Measurements from ENCODE around the gene KCNH2. TPM values are rescaled to one million over a fixed set of nuclear protein-coding genes. Genes with fewer than 3 reads are reported as not detected.
A peak's percentile ranks its signal among the peaks of the same experiment; 100 is the strongest.

Gene KCNH2
- total RNA-seq, 1 experiment from 2014 or later, result 1.5 TPM

GRCh38 chr7:150962553-150963399 is 15.3 kb downstream of the KCNH2 start:
- POLR2A ChIA-PET (ENCODE audit: low non-redundant PET), result no interaction called here
- peaks cover 9% of the 10 kb centered on the region for H3K27me3 ChIP-seq (replicated peaks; ENCODE audit: insufficient read depth, low read depth, low read length, poor library complexity)
- no TSS peak for BruUV-seq (replicated peaks)
- H3K36me3 ChIP-seq (ENCODE audit: insufficient read depth, low read length, poor library complexity, severe bottlenecking), result no peaks in the 10 kb centered on the region
- CTCF ChIA-PET, result interaction anchor here (0.6 to 1.6 kb wide), 6 partner anchors 14 to 422 kb away, joined by 3 to 7 read pairs (median 3); partner anchors contain the start of gene GBX1
- intact Hi-C loops (cut with micrococcal nuclease; ENCODE audit: unreplicated experiment), result loop anchor here (1.0 to 2.0 kb wide), 2 partner anchors 24 to 50 kb away; no protein-coding TSS in a partner anchor
- no peaks in the 10 kb centered on the region for H3K9me3 ChIP-seq (ENCODE audit: low read depth, low read length, poor library complexity, severe bottlenecking)
- H3K4me1 ChIP-seq (ENCODE audit: insufficient read depth, low read length, poor library complexity, severe bottlenecking), result peaks cover 8% of the 10 kb centered on the region
- peak; percentile 68 for DNase-seq (ENCODE audit: low spot score)
- TF ChIP-seq, protein P1, sequence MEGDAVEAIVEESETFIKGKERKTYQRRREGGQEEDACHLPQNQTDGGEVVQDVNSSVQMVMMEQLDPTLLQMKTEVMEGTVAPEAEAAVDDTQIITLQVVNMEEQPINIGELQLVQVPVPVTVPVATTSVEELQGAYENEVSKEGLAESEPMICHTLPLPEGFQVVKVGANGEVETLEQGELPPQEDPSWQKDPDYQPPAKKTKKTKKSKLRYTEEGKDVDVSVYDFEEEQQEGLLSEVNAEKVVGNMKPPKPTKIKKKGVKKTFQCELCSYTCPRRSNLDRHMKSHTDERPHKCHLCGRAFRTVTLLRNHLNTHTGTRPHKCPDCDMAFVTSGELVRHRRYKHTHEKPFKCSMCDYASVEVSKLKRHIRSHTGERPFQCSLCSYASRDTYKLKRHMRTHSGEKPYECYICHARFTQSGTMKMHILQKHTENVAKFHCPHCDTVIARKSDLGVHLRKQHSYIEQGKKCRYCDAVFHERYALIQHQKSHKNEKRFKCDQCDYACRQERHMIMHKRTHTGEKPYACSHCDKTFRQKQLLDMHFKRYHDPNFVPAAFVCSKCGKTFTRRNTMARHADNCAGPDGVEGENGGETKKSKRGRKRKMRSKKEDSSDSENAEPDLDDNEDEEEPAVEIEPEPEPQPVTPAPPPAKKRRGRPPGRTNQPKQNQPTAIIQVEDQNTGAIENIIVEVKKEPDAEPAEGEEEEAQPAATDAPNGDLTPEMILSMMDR (conservative IDR thresholded peaks at IDR 0.05; ENCODE audit: low read depth, low read length), result peak; percentile 95
- no peak for TF ChIP-seq EZH2 (IDR thresholded peaks at IDR 0.05; ENCODE audit: borderline replicate concordance, low read depth, low read length, poor library complexity, severe bottlenecking)
- no peak overlapping the region for H3K4me3 ChIP-seq (ENCODE audit: low read depth, low read length, poor library complexity, severe bottlenecking)
- H3K27ac ChIP-seq (ENCODE audit: low read depth, low read length, poor library complexity, severe bottlenecking), result no peak overlapping the region

DNA sequence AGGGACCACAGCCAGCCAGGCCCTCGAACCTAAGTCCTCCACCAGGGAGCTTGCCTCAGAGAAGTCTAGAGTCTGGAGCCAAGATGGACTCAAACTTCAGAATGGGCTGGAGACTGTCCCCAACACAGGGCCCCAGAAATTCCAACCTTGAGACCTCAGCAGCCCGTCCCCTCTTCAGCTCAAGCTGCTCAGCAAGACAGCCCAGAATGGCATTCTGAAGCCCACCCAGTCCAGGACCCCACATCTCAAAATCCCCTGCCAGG is 15.9 kb downstream of the KCNH2 start:
- no peak for DNase-seq (ENCODE audit: low spot score)
- peaks cover 14% of the 10 kb centered on the region for H3K27me3 ChIP-seq (replicated peaks; ENCODE audit: insufficient read depth, low read depth, low read length, poor library complexity)
- no peak overlapping the region for H3K4me3 ChIP-seq (ENCODE audit: low read depth, low read length, poor library complexity, severe bottlenecking)
- ChIA-PET POLR2A (ENCODE audit: low non-redundant PET) (no interaction called here), CTCF (interaction anchor here (0.8 to 1.6 kb wide), 3 partner anchors 23 to 205 kb away, joined by 3 to 7 read pairs (median 4); partner anchors contain the start of gene GBX1)
- BruUV-seq (replicated peaks), result no TSS peak
- TF ChIP-seq, protein P1 (conservative IDR thresholded peaks at IDR 0.05; ENCODE audit: low read depth, low read length), result no peak
- TF ChIP-seq EZH2 (IDR thresholded peaks at IDR 0.05; ENCODE audit: borderline replicate concordance, low read depth, low read length, poor library complexity, severe bottlenecking), result no peak
- intact Hi-C loops (cut with micrococcal nuclease; ENCODE audit: unreplicated experiment), result loop anchor here (2.0 kb wide), 1 partner anchor 51 kb away; no protein-coding TSS in a partner anchor
- H3K36me3 ChIP-seq (ENCODE audit: insufficient read depth, low read length, poor library complexity, severe bottlenecking), result no peaks in the 10 kb centered on the region
- peaks cover 8% of the 10 kb centered on the region for H3K4me1 ChIP-seq (ENCODE audit: insufficient read depth, low read length, poor library complexity, severe bottlenecking)
- H3K9me3 ChIP-seq (ENCODE audit: low read depth, low read length, poor library complexity, severe bottlenecking), result no peaks in the 10 kb centered on the region
- no peak overlapping the region for H3K27ac ChIP-seq (ENCODE audit: low read depth, low read length, poor library complexity, severe bottlenecking)

DNA sequence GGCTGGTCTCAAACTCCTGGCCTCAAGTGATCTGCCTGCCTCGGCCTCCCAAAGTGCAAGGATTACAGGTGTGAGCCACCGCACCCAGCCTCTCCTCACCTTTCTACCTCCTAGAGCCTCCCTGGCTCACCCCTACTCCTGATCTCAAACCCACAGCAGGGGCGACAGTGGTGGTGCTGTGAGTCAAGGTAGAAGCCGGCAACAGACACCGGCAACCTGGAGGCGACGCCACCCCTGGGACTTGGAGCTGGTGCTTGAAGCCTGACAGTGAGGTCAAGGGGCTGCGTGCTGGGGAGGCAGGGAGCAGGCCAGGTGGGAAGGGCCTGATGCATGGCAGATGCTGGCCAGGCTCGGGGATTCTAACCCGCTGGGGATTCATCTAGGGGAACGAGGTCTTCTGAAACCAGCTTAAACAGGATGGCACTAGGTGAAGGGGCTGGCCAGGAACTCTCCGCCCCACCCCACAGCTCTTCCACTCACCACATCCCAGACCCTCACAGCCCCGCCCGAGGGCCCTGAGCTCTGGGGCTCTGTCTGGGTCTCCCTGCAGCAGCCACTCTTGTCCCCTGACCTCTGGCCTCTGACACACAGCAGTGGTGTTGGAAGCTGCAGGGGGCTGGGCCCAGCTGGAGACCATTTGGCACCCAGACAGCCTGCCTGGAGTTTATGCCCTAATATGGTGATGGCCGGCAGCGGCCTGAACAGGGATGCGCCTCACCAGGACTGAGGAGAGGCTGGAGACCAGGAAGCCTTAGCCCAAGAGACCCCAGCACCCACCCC is 16.4 kb downstream of the KCNH2 start:
- no peaks in the 10 kb centered on the region for H3K36me3 ChIP-seq (ENCODE audit: insufficient read depth, low read length, poor library complexity, severe bottlenecking)
- H3K27me3 ChIP-seq (replicated peaks; ENCODE audit: insufficient read depth, low read depth, low read length, poor library complexity), result peaks cover 14% of the 10 kb centered on the region
- DNase-seq (ENCODE audit: low spot score), result no peak
- BruUV-seq (replicated peaks), result no TSS peak
- ChIA-PET CTCF (interaction anchor here (0.5 to 1.6 kb wide), 3 partner anchors 23 to 206 kb away, joined by 3 to 4 read pairs (median 3); partner anchors contain the start of gene GBX1), POLR2A (ENCODE audit: low non-redundant PET) (no interaction called here)
- H3K9me3 ChIP-seq (ENCODE audit: low read depth, low read length, poor library complexity, severe bottlenecking), result no peaks in the 10 kb centered on the region
- no peak overlapping the region for H3K4me3 ChIP-seq (ENCODE audit: low read depth, low read length, poor library complexity, severe bottlenecking)
- no peak for TF ChIP-seq EZH2 (IDR thresholded peaks at IDR 0.05; ENCODE audit: borderline replicate concordance, low read depth, low read length, poor library complexity, severe bottlenecking)
- no peak overlapping the region for H3K27ac ChIP-seq (ENCODE audit: low read depth, low read length, poor library complexity, severe bottlenecking)
- intact Hi-C loops (cut with micrococcal nuclease; ENCODE audit: unreplicated experiment), result loop anchor here (2.0 kb wide), 1 partner anchor 51 kb away; no protein-coding TSS in a partner anchor
- peaks cover 8% of the 10 kb centered on the region for H3K4me1 ChIP-seq (ENCODE audit: insufficient read depth, low read length, poor library complexity, severe bottlenecking)
